Fibroblast of lung (primary cell): ENCODE results near the gene ANAPC16.

Experiments used
- CTCF ChIP-seq, 2 donors: IDR thresholded peaks in 1 of 2; conservative IDR thresholded peaks in 1 of 2; 1 replicate in 1 of 2; 2 replicates in 1 of 2; pipeline ENCODE4 v1.5.1; 2011 to 2012; ENCODE audit warnings: low read length in 2 of 2, control low read depth in 1 of 2, inconsistent platforms in 1 of 2, low read depth in 1 of 2, mild to moderate bottlenecking in 1 of 2
- EZH2 ChIP-seq: IDR thresholded peaks from 2 replicates; pipeline ENCODE4 v1.5.1; 2012; ENCODE audit warnings: low read length, control low read depth, mild to moderate bottlenecking; ENCODE audit errors: missing control alignments

GRCh38 chr10:72263613-72264241, 47.9 kb downstream of the ANAPC16 start:
- no peak for TF ChIP-seq EZH2
- TF ChIP-seq CTCF (conservative IDR thresholded peaks at IDR 0.05 in 1 of 2, IDR thresholded peaks at IDR 0.05 in 1 of 2; ENCODE audit: low read depth in 1 of 2, low read length in 2 of 2) = no peak
